Measurements from ENCODE around the gene CALD1.

Gene CALD1

DNA sequence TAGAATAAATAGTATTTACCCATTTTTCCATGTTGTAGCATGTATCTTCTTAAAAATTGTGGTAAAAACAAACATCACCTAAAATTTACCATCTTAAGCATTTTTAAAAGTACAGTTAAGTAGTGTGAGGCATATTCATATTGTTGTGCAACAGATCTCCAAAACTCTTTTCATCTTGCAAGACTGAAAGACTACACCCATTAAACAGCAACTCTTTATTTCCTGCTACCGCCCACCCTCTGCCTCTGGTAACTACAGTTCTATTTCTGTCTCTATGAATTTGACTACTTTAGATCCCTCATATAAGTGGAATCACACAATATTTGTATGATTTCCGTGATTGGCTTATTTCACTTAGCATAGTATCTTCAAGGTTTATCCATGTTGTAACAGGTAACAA is 166.8 kb downstream of the CALD1 start:
- peaks cover 32% of the 10 kb centered on the region for H3K4me1 Mint-ChIP-seq

DNA sequence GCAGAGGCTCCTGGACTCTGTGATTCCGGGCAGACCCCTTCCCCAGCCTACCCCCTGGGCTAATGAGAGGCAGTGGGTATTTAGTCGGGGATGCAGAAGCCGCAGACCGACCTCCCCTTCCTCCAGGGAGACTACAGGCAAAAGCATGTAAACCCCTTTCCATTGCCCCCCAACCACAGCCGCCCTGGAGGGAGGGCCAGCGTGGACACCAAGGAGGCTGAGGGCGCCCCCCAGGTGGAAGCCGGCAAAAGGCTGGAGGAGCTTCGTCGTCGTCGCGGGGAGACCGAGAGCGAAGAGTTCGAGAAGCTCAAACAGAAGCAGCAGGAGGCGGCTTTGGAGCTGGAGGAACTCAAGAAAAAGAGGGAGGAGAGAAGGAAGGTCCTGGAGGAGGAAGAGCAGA is 167.9 kb downstream of the CALD1 start:
- Mint-ChIP-seq H3K9me3 (no peaks in the 10 kb centered on the region), H3K27me3 (ENCODE audit: low read depth) (no peaks in the 10 kb centered on the region), H3K36me3 (ENCODE audit: low read depth) (peaks cover 68% of the 10 kb centered on the region), H3K4me3 (no peak overlapping the region), H3K27ac (no peak overlapping the region), H3K4me1 (peaks cover 25% of the 10 kb centered on the region)
- TF ChIP-seq, protein P1, sequence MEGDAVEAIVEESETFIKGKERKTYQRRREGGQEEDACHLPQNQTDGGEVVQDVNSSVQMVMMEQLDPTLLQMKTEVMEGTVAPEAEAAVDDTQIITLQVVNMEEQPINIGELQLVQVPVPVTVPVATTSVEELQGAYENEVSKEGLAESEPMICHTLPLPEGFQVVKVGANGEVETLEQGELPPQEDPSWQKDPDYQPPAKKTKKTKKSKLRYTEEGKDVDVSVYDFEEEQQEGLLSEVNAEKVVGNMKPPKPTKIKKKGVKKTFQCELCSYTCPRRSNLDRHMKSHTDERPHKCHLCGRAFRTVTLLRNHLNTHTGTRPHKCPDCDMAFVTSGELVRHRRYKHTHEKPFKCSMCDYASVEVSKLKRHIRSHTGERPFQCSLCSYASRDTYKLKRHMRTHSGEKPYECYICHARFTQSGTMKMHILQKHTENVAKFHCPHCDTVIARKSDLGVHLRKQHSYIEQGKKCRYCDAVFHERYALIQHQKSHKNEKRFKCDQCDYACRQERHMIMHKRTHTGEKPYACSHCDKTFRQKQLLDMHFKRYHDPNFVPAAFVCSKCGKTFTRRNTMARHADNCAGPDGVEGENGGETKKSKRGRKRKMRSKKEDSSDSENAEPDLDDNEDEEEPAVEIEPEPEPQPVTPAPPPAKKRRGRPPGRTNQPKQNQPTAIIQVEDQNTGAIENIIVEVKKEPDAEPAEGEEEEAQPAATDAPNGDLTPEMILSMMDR (IDR thresholded peaks at IDR 0.05; ENCODE audit: unreplicated experiment in 3 of 3): no peak

More for the DNA sequence above, 166.8 kb downstream of the CALD1 start:
- Mint-ChIP-seq H3K9me3 (no peaks in the 10 kb centered on the region), H3K27ac (peak overlapping the region; percentile 50 to 74 (median 73)), H3K27me3 (ENCODE audit: low read depth) (no peaks in the 10 kb centered on the region), H3K4me3 (no peak overlapping the region), H3K36me3 (ENCODE audit: low read depth) (peaks cover 68% of the 10 kb centered on the region)
- TF ChIP-seq, protein P1 (IDR thresholded peaks at IDR 0.05; ENCODE audit: unreplicated experiment in 3 of 3): no peak

DNA sequence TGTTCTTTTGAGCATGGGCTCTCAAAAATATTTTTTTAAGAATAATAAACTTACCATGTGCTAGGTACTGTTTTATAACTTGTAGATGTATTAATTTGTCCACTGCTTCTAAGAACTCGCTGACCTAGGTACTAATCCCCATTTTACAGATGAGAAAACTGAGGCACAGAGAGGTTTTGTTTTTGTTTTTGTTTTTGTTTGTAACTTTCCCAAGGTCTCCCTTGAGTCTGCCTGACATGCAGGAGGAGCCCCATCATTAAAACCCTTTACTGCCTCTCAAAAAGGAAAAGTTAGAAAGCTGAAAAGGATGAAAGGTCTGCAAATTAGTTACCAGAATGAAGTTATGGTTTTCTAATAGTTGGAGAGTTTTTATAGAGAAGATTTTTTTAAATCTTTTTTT is 168.4 kb downstream of the CALD1 start:
- Mint-ChIP-seq H3K27me3 (ENCODE audit: low read depth) (no peaks in the 10 kb centered on the region), H3K4me3 (no peak overlapping the region), H3K36me3 (ENCODE audit: low read depth) (peaks cover 72% of the 10 kb centered on the region), H3K27ac (peak overlapping the region in 1 of 3 experiments; percentile 47), H3K4me1 (peaks cover 24% of the 10 kb centered on the region), H3K9me3 (no peaks in the 10 kb centered on the region)
- TF ChIP-seq, protein P1 (IDR thresholded peaks at IDR 0.05; ENCODE audit: unreplicated experiment in 3 of 3): no peak

DNA sequence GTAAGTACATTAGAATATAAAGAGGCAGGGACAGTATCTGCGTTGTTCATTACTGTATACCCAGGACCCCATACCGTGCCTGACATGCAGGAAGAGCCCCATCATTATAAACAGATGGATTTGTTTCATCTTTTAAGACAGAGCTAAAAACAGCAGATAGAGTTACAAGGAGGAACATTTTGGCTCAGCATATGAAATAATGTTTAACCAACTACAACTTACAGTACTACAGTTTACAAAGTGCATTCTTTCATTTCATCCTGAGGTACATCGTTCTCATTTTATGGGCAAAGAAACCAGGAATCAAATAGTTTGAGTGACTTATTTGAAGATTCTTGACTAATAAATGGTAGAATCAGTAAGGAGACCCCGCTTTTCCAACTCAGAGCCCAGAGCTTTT is 168.8 kb downstream of the CALD1 start:
- Mint-ChIP-seq H3K27ac (peak overlapping the region in 1 of 3 experiments; percentile 47), H3K36me3 (ENCODE audit: low read depth) (peaks cover 72% of the 10 kb centered on the region), H3K4me3 (no peak overlapping the region), H3K27me3 (ENCODE audit: low read depth) (no peaks in the 10 kb centered on the region), H3K4me1 (peaks cover 21% of the 10 kb centered on the region), H3K9me3 (no peaks in the 10 kb centered on the region)
- TF ChIP-seq, protein P1 (IDR thresholded peaks at IDR 0.05; ENCODE audit: unreplicated experiment in 3 of 3): no peak

DNA sequence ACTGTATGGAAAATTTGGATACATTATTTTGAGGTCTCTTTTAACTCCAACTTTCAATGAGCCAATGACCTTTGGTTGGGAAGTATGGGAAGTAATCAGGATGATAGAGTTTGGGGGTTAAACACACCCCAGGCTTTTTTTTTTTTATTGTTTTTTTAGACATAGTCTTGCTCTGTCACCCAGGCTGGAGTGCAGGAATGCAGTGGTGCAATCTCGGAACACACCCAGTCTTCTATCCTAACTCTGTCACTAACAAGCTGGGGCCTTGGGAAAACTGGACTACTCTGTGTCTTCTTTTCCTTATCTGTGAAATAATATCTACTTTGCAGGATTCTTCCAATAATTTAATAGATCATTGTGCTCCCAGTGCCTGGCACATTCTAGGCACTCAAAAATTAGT is 169.3 kb downstream of the CALD1 start:
- Mint-ChIP-seq H3K36me3 (ENCODE audit: low read depth) (peaks cover 75% of the 10 kb centered on the region), H3K4me3 (no peak overlapping the region), H3K27me3 (ENCODE audit: low read depth) (no peaks in the 10 kb centered on the region), H3K27ac (peak overlapping the region in 1 of 3 experiments; percentile 47), H3K4me1 (peaks cover 20% of the 10 kb centered on the region), H3K9me3 (no peaks in the 10 kb centered on the region)
- TF ChIP-seq, protein P1 (IDR thresholded peaks at IDR 0.05; ENCODE audit: unreplicated experiment in 3 of 3): no peak

DNA sequence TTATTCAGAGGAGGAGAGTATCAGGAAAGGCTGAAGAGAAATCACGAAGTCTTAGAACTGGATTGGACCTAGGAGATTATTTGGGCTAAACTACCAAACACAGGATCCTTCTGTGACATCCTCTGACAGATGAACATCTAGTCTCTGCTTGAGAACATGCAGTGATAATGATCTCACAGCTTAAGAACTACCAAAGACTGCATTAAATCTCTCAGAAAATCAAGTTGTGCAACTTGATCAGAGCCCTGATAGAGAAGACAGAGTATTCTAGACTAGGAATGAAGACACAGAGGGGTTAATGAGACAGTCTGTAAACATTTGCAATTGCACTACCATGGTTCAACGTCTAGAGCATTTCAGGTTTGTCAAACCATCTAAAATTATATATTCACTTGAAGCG is 169.7 kb downstream of the CALD1 start:
- H3K9me3 Mint-ChIP-seq: no peaks in the 10 kb centered on the region
- peaks cover 74% of the 10 kb centered on the region for H3K36me3 Mint-ChIP-seq (ENCODE audit: low read depth)
- H3K4me3 Mint-ChIP-seq: no peak overlapping the region
- no peaks in the 10 kb centered on the region for H3K27me3 Mint-ChIP-seq (ENCODE audit: low read depth)
- no peak overlapping the region for H3K27ac Mint-ChIP-seq
- TF ChIP-seq, protein P1 (IDR thresholded peaks at IDR 0.05; ENCODE audit: unreplicated experiment in 3 of 3): no peak
- peaks cover 16% of the 10 kb centered on the region for H3K4me1 Mint-ChIP-seq
